ENCODE results near the gene CSMD2.

Gene CSMD2

GRCh38 chr1:33971913-33972312 lies 193.1 kb downstream of the CSMD2 start:
- H3K4me3 ChIP-seq (ENCODE audit: low read depth, low read length) = no peak overlapping the region
- no peak for DNase-seq (ENCODE audit: low read depth)
- TF ChIP-seq CTCF (IDR thresholded peaks at IDR 0.05; ENCODE audit: control insufficient read depth, extremely low read depth, insufficient read depth) = no peak

GRCh38 chr1:33971018-33971710 lies 193.9 kb downstream of the CSMD2 start:
- no peak for DNase-seq (ENCODE audit: low read depth)
- H3K4me3 ChIP-seq (ENCODE audit: low read depth, low read length) = no peak overlapping the region
- no peak for TF ChIP-seq CTCF (IDR thresholded peaks at IDR 0.05; ENCODE audit: control insufficient read depth, extremely low read depth, insufficient read depth)

- H3K4me3 ChIP-seq (ENCODE audit: low read depth, low read length) = no peak overlapping the region
- TF ChIP-seq CTCF (IDR thresholded peaks at IDR 0.05; ENCODE audit: control insufficient read depth, extremely low read depth, insufficient read depth) = no peak
- no peak for DNase-seq (ENCODE audit: low read depth)
Measured at GRCh38 chr1:33970148-33970825, 194.7 kb downstream of the CSMD2 start.

GRCh38 chr1:33966346-33967141 lies 198.5 kb downstream of the CSMD2 start:
- H3K4me3 ChIP-seq (ENCODE audit: low read depth, low read length) = no peak overlapping the region
- DNase-seq (ENCODE audit: low read depth) = no peak
- TF ChIP-seq CTCF (IDR thresholded peaks at IDR 0.05; ENCODE audit: control insufficient read depth, extremely low read depth, insufficient read depth) = no peak

GRCh38 chr1:33965086-33965485 lies 199.9 kb downstream of the CSMD2 start:
- H3K4me3 ChIP-seq (ENCODE audit: low read depth, low read length) = no peak overlapping the region
- no peak for DNase-seq (ENCODE audit: low read depth)
- no peak for TF ChIP-seq CTCF (IDR thresholded peaks at IDR 0.05; ENCODE audit: control insufficient read depth, extremely low read depth, insufficient read depth)

- no peak for TF ChIP-seq CTCF (IDR thresholded peaks at IDR 0.05; ENCODE audit: control insufficient read depth, extremely low read depth, insufficient read depth)
- no peak for DNase-seq (ENCODE audit: low read depth)
- no peak overlapping the region for H3K4me3 ChIP-seq (ENCODE audit: low read depth, low read length)
Measured at GRCh38 chr1:33962061-33962460, 203.0 kb downstream of the CSMD2 start.

Measured in LNCaP clone FGC (cell line).